IPS DF 6.9 (cell line): ENCODE data around the gene PIP5KL1.
"Not testable (repeated sequence)": the region's sequence is repeated elsewhere in the genome, so short reads cannot be mapped to it uniquely, and the experiment has no call there.

ENCODE experiments used
- DNase-seq: peaks from one replicate; pipeline ENCODE4 v3.0.0-alpha.2; 2013; ENCODE audit warnings: low read depth, low spot score
- H3K27ac ChIP-seq: one replicate; pipeline ENCODE4 v1.5.1; 2013; ENCODE audit warnings: low read length, control low read depth
- H3K27me3 ChIP-seq: 2 replicates; pipeline ENCODE4 v1.6.1; 2013; ENCODE audit warnings: mild to moderate bottlenecking, low read length; ENCODE audit not compliant: control insufficient read depth, insufficient read depth
- H3K36me3 ChIP-seq: 2 replicates; pipeline ENCODE4 v1.6.1; 2013; ENCODE audit warnings: low read length; ENCODE audit not compliant: control insufficient read depth, insufficient read depth
- H3K4me1 ChIP-seq: 2 replicates; pipeline ENCODE4 v1.6.1; 2013; ENCODE audit warnings: low read length; ENCODE audit not compliant: control insufficient read depth, insufficient read depth
- H3K4me3 ChIP-seq: 2 replicates; pipeline ENCODE4 v1.5.1; 2013; ENCODE audit warnings: mild to moderate bottlenecking, low read length
- H3K9me3 ChIP-seq: 2 replicates; pipeline ENCODE4 v1.6.1; 2013; ENCODE audit warnings: low read length, inconsistent platforms; ENCODE audit not compliant: control insufficient read depth, insufficient read depth
- WGBS: extraction: QIAGEN DNeasy Blood & Tissue Kit; methylation state at CpG from one replicate; pipeline ENCODE4 v1.1.7; 2013; ENCODE audit warnings: mixed read lengths, missing lambda C conversion rate; ENCODE audit not compliant: insufficient read length, insufficient coverage; 5-methylcytosine and 5-hydroxymethylcytosine counted together

Gene PIP5KL1

DNA sequence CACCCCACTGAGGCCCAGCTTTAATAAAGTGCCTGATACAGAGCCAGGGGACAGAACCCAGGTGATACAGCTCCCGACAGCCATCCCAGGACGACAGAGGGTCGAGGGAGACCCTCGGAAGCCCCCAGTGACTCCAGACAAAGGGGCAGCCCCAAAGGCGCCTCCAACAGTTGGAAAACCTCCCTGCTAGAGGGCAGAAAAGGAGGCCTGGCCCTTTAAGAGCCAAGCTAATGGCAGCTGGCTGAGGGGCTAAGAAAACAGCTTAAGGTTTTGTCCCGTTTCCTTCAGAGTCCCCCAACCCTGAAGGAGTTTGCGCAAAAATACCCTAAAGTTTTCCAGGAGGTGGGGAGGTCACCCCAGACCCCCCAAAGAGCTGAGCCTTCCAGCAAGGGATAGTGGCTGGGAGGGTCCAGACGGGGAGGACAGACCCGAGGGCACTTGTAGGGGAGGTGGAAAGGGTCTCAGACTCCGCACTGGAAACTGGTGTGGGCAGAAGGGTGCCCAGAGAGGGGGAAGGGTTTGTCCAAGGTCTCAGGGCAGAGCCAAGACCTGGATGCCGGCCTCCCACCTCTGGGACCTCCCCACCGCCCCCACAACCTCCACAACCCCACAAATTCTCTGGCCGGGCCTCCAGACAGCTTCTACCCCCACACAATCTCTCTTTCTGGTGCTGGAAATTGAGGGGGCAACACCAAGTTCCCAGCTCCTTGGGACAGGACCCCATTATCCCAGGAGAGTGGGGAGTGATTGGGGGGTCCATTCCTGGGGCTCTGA is 44.9 kb downstream of the PIP5KL1 start:
- Histone ChIP-seq H3K27me3 (no peaks in the 10 kb centered on the region), H3K27ac (no peak overlapping the region), H3K4me3 (no peak overlapping the region), H3K4me1 (no peaks in the 10 kb centered on the region), H3K36me3 (peaks cover 19% of the 10 kb centered on the region), H3K9me3 (no peaks in the 10 kb centered on the region)
- no CpG with 5 or more reads among the region's 13 CpGs for WGBS
- no peak for DNase-seq

DNA sequence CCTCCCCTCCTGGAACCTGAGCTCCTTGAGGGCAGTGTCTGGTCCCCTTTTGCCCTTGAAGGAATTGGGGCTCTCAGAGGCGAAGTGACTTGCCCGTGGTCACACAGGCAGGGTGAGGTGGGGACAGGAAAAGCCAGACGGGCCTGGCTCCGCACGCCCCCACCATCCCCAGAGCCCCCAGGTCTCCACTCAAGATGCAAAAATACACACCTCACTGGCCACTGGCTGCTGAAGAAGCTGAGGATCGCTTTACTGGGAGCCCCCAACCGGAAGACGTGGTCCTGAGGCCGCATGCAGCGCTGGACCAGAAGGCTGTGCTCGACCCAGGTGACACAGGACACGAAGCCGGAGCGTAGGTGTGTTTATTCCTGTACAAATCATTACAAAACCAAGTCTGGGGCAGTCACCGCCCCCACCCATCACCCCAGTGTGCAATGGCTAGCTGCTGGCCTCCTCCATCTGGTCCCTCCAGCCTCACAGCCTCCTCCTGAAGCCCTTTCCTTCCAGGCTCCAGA is 45.5 kb downstream of the PIP5KL1 start:
- Histone ChIP-seq H3K27ac (no peak overlapping the region), H3K27me3 (no peaks in the 10 kb centered on the region), H3K9me3 (no peaks in the 10 kb centered on the region), H3K36me3 (peaks cover 13% of the 10 kb centered on the region), H3K4me3 (no peak overlapping the region), H3K4me1 (no peaks in the 10 kb centered on the region)
- no CpG with 5 or more reads among the region's 15 CpGs for WGBS
- DNase-seq: no peak

DNA sequence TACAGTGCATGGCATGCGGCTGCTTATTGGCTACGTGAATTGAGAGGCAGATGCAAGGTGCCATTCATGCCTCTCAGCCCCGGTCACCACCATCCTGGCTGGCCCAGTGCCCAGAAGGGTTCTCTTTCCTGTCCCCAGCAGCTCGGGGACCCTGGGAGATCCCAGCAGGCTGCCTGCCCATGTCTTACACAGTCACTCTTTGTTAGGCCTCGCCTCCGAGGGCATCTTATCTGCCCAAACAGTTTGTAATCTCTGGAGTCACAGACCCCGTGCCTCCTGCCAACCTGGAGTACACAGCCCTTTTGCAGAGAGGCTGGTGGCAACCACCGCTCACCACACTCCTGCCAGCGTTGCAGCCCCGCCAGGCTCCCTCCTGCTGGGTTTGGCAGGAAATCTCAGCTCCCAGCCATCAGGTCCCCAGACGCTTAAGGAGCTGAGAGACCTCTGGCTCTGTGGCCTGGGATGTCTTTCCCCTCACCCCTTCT is 46.1 kb downstream of the PIP5KL1 start:
- Histone ChIP-seq H3K27me3 (no peaks in the 10 kb centered on the region), H3K36me3 (peaks cover 12% of the 10 kb centered on the region), H3K9me3 (no peaks in the 10 kb centered on the region), H3K4me1 (no peaks in the 10 kb centered on the region), H3K27ac (no peak overlapping the region), H3K4me3 (no peak overlapping the region)
- no CpG with 5 or more reads among the region's 11 CpGs for WGBS
- no peak for DNase-seq

DNA sequence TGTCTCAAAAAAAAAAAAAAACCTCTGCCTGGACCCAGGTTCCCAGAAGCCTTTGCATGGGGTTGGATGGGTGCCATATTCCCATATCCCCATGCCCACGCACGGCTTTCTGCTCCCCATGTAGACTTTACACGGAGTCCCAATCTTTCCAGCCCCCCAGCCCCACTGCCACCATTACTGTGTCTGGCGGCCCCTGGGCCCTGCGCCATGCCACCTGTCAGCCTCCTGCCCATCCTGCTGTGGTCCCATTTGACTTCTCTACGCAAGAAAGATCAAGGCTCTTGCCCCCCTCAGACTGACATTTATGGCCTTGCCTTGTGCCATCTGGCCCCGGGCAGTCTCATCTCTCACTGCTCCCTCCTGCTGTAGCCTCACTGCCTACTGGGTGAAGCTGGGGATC is 46.6 kb downstream of the PIP5KL1 start:
- Histone ChIP-seq H3K27me3 (no peaks in the 10 kb centered on the region), H3K4me1 (no peaks in the 10 kb centered on the region), H3K36me3 (peaks cover 12% of the 10 kb centered on the region), H3K9me3 (no peaks in the 10 kb centered on the region), H3K4me3 (no peak overlapping the region), H3K27ac (no peak overlapping the region)
- WGBS: no CpG with 5 or more reads among the region's 7 CpGs
- no peak for DNase-seq

DNA sequence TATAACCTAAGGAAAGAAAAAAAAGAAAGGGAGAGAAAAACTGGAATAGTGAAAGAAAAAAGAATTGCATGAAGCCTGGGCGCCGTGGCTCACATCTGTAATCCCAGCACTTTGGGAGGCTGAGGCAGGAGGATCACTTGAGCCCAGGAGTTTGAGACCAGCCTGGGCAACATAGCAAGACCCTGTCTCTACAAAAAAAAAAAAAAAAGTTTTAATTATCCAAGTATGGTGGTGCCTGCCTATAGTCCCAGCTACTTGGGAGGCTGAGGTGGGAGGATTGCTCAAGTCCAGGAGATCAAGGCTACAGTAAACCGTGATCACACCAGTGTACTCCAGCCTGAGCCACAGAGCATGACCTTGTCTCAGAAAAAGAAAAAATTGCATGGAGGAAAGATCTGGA is 48.9 kb downstream of the PIP5KL1 start:
- not testable (repeated sequence) for H3K36me3 ChIP-seq, H3K27ac ChIP-seq, DNase-seq, H3K9me3 ChIP-seq, H3K4me1 ChIP-seq, H3K4me3 ChIP-seq, H3K27me3 ChIP-seq
- no CpG with 5 or more reads among the region's 3 CpGs for WGBS

DNA sequence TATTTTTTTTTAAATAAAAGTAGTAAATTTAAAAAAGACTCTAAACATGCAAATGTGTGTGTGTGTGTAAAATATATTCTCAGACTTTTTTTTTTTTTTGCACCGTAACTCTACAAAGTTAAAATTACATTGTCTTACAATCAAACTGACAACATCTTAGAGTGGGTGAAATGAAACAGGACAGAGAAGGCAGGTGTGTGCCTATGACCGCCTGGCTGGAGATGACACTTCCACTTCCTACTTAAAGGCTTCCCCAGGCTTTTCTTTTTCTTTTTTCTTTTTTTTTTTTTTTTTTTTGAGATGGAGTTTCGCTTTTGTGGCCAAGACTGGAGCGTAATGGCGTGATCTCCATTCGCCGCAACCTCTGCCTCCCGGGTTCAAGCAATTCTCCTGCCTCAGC is 50.4 kb downstream of the PIP5KL1 start:
- no CpG with 5 or more reads among the region's 8 CpGs for whole genome bisulfite sequencing
- no peak overlapping the region for H3K27ac ChIP-seq
- no peaks in the 10 kb centered on the region for H3K9me3 ChIP-seq
- peaks cover 2% of the 10 kb centered on the region; the same call in 1 of the 2 replicates for H3K4me1 ChIP-seq
- H3K27me3 ChIP-seq: no peaks in the 10 kb centered on the region
- H3K4me3 ChIP-seq: no peak overlapping the region
- no peak for DNase-seq
- H3K36me3 ChIP-seq: peaks cover 2% of the 10 kb centered on the region; the same call in 1 of the 2 replicates

DNA sequence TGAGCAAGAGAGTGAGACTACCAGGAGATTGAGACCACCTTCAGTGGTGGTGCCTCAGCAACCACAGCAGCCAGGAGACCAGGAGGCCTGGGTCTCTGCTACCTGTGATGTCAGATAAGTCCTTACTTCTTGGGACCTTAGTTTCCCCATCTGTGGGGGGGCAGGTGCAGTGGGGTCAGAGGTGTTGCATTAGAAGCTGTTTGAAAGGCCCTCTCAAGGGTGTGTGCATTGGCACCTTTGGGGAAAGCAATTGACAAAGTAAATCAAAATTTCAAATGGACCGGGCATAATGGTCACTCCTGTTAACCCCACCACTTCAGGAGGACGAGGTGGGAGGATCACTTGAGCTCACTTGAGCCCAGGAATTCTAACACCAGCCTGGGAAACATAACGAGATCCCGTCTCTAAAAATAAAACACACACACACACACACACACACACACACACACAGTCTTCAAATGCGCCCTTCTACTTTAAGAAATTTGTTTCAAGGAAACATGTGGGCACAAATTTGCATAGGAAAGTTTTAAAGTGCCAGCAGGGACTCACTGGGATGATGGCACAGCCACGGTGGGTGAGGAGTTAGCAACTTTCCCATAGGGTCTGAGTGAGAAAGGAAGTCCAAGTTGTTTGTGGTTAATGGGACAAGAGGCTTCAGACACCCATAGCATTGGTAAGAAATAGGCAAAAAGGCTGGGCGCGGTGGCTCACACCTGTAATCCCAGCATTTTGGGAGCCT is 51.8 kb downstream of the PIP5KL1 start:
- H3K4me1 ChIP-seq: peaks cover 2% of the 10 kb centered on the region; the same call in 1 of the 2 replicates
- WGBS: no CpG with 5 or more reads among the region's 8 CpGs
- no peaks in the 10 kb centered on the region for H3K9me3 ChIP-seq
- H3K4me3 ChIP-seq: no peak overlapping the region
- H3K27me3 ChIP-seq: no peaks in the 10 kb centered on the region
- no peak for DNase-seq
- no peaks in the 10 kb centered on the region for H3K36me3 ChIP-seq
- no peak overlapping the region for H3K27ac ChIP-seq

DNA sequence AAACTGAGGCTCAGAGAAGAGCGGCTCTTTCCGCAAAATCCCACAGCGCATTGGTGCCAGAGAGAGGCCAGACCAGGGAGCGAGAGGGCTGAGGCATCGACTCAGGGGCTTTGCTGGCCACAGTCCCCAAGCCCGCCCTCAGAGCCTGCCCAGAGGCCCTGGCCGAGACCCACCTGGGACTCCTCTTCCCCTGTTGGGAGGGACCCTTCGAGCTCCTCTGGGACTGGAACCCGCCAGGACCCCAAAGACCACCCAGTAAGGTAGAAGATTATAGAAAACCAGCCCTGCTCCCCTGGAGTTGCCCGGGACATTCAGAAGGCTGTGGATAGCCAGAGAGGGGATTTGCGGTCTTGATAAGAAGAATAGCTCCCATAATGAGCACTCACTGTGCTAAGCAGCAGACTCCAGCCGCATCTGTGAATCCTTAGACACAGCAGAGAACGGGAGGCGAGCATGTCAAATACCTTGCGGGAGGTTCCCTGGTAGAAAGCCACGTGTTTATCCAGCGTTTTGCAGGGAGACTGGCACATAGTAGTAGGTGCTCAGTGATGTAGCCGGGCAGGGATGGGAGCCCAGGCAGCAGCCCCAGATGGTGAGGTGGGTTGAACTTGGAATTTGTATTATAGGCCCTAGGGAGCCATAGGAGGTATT is 52.5 kb downstream of the PIP5KL1 start:
- DNase-seq: no peak
- Histone ChIP-seq H3K9me3 (no peaks in the 10 kb centered on the region), H3K27ac (no peak overlapping the region), H3K4me1 (peaks cover 2% of the 10 kb centered on the region; the same call in 1 of the 2 replicates), H3K4me3 (peak overlapping the region; percentile 54; the same call in 1 of the 2 replicates), H3K27me3 (no peaks in the 10 kb centered on the region), H3K36me3 (no peaks in the 10 kb centered on the region)
- WGBS: no CpG with 5 or more reads among the region's 18 CpGs

DNA sequence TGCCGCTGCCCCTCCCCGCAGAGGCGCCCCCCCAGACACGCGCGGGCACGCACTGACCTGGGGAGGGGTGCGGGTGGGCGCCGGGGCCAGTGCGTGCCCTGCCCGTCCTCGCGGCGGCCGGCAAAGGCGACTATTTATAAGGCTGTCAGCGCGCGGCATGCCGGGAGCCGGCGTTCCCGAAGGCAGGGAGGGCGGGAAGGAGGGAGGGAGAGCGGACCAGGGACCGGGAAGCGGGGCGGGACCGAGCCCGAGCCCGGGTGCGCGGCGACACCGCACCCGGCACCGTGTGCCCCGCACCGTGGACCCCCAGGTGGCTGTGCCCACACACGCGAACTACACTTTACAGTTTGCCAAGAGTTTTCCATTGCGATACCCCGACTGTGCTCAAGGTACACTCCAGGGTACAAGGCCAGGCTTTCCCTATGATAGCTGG is 53.0 kb downstream of the PIP5KL1 start, which contains the start of gene AK1:
TSS of gene AK1 (minus strand) at position 110 of the 433 bp plus-strand sequence. CDS start 3,058 bp downstream, outside the sequence.
- Histone ChIP-seq H3K36me3 (no peaks in the 10 kb centered on the region), H3K4me3 (peak within 1 kb of the TSS; percentile 54; the same call in 1 of the 2 replicates), H3K27me3 (no peaks in the 10 kb centered on the region), H3K27ac (no peak within 1 kb of the TSS), H3K9me3 (no peaks in the 10 kb centered on the region), H3K4me1 (peaks cover 2% of the 10 kb centered on the region; the same call in 1 of the 2 replicates)
- WGBS: no CpG with 5 or more reads among the region's 44 CpGs
- DNase-seq: no peak
